OCI-LY3 (cell line): Measurements from ENCODE around the gene FBXO11.

ENCODE experiments used
- CTCF ChIP-seq: fragments of 200-600, 300-600 bp; sonication (generic); IDR thresholded peaks from 2 replicates; pipeline ENCODE4 v1.5.1; 2014; ENCODE audit warnings: antibody characterized with exemption, low read length, low read depth
- EZH2phosphoT487 ChIP-seq: fragments of 200-600 bp; shearing (Covaris generic); IDR thresholded peaks from 2 replicates; pipeline ENCODE4 v1.6.1; 2018; ENCODE audit warnings: antibody characterized with exemption, mixed run types, low read depth

DNA sequence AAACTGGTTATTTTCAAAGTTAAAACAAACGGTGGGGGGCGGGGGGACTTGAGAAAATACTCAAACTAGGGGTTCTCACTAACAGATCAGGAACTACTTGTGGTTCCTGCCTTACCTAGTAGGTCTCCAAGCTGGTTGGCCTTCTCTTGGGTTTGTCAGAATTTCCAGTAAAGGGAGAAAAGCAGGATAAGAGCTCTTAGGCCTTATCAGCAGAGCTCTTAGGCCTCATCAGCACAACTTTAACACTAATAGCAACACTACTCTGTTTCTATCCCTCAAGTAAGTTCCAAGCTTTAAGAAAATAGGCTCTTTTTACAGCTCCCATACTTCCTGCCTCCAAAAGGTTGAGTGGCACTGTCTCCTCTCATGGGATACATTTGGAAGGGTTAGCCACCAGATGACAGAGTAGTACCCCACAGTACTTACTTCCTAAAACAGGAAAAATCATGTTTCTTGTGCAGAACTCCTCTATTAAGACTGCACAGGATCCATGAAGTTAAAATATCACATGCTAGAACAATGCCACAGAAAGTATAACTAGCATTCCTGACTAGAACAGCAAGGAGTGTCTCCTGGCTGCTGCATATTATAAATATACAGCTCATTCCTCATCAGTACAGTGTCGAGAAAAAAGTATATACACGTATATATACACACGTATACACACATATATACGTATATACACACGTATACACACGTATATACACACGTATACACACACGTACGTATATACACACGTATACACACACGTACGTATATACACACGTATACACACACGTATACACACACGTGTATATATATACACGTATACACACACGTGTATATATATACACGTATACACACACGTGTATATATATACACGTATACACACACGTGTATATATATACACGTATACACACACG lies 6.1 kb downstream of the FBXO11 start:
- TF ChIP-seq CTCF (no peak), EZH2phosphoT487 (no peak)
